Ovary (tissue), 3 donors: Measurements from ENCODE around the gene C1orf56.

Experiments used
- CTCF ChIP-seq, 3 donors: fragments of 450-650 bp in 2 of 3; fragments of 200-600 bp in 1 of 3; IDR thresholded peaks; one replicate each; pipeline versions ENCODE4 v1.5.1 to v1.8.0; 2016 to 2022; ENCODE audit warnings: antibody characterized with exemption in 3 of 3, mild to moderate bottlenecking in 1 of 3
- POLR2A ChIP-seq: fragments of 450-650 bp; IDR thresholded peaks from one replicate; pipeline ENCODE4 v1.6.1; 2017; ENCODE audit warnings: antibody characterized with exemption, mild to moderate bottlenecking, moderate library complexity
- donor health status: DM: no; HTN: no; CAD: no.

- no peak for TF ChIP-seq CTCF (IDR thresholded peaks at IDR 0.05)
- TF ChIP-seq POLR2A = no peak
Observed at GRCh38 chr1:151085953-151086559, 38.5 kb downstream of the C1orf56 start.
